ENCODE results near the gene NTM. TPM values are rescaled to one million over a fixed set of nuclear protein-coding genes. Genes with fewer than 3 reads are reported as not detected.

NTM gene
- polyA plus RNA-seq, 1 donor (not counting 4 experiments of a cell fraction or from before 2014, with no cell fraction given): 47.9 TPM

- peaks cover 4% of the 10 kb centered on the region for H3K27me3 ChIP-seq (ENCODE audit: control insufficient read depth, extremely low read depth, insufficient read depth, low read length)
- H3K4me1 ChIP-seq (ENCODE audit: control insufficient read depth, extremely low read depth, insufficient read depth, low read length): peaks cover 3% of the 10 kb centered on the region
- no peak for DNase-seq (ENCODE audit: low read depth, low spot score)
- no peak overlapping the region for H2AFZ ChIP-seq (ENCODE audit: control insufficient read depth, low read length)
- H3K9me1 ChIP-seq (ENCODE audit: control insufficient read depth, extremely low read depth, insufficient read depth, low read length): no peaks in the 10 kb centered on the region
- no peaks in the 10 kb centered on the region for H3K36me3 ChIP-seq (ENCODE audit: control insufficient read depth in 2 of 2, extremely low read depth in 1 of 2, insufficient read depth in 2 of 2, low read length in 2 of 2)
- H3K27ac ChIP-seq (ENCODE audit: control insufficient read depth, insufficient read depth, low read length): no peak overlapping the region
- no peaks in the 10 kb centered on the region for H3K79me2 ChIP-seq (ENCODE audit: control insufficient read depth, insufficient read depth, low read length)
- TF ChIP-seq EZH2 (IDR thresholded peaks at IDR 0.05; ENCODE audit: low read length): no peak
- no peak for TF ChIP-seq CTCF (optimal IDR thresholded peaks at IDR 0.05 in 1 of 3, IDR thresholded peaks at IDR 0.05 in 1 of 3, conservative IDR thresholded peaks at IDR 0.05 in 1 of 3; ENCODE audit: extremely low read depth in 1 of 3, insufficient read depth in 2 of 3, low read length in 3 of 3)
- FAIRE-seq: no peak
- H3K4me2 ChIP-seq (ENCODE audit: control insufficient read depth, extremely low read depth, insufficient read depth, low read depth, low read length): no peak overlapping the region
- no peak overlapping the region for H3K9ac ChIP-seq (ENCODE audit: control insufficient read depth, extremely low read depth, insufficient read depth, low read length)
- H3K9me3 ChIP-seq (ENCODE audit: control insufficient read depth, low read depth, low read length): no peaks in the 10 kb centered on the region
- H4K20me1 ChIP-seq (ENCODE audit: control insufficient read depth, extremely low read depth, insufficient read depth, low read length): no peaks in the 10 kb centered on the region
- dilution Hi-C loops (cut with MboI; ENCODE audit: extremely low pct_ligation_motif_present, low sequenced_read_pairs): no loop called here
- H3K4me3 ChIP-seq (ENCODE audit: control insufficient read depth in 2 of 3, extremely low read depth in 1 of 3, insufficient read depth in 2 of 3, low read depth in 1 of 3, low read length in 3 of 3): no peak overlapping the region
Measured at GRCh38 chr11:131690362-131690761, 319.9 kb downstream of the NTM start.

GRCh38 chr11:131690776-131691175 lies 320.4 kb downstream of the NTM start:
- dilution Hi-C loops (cut with MboI; ENCODE audit: extremely low pct_ligation_motif_present, low sequenced_read_pairs): no loop called here

More at GRCh38 chr11:131690776-131691175, 320.4 kb downstream of the NTM start:
- H3K27ac ChIP-seq (ENCODE audit: control insufficient read depth, insufficient read depth, low read length): no peak overlapping the region
- H3K27me3 ChIP-seq (ENCODE audit: control insufficient read depth, extremely low read depth, insufficient read depth, low read length): peaks cover 9% of the 10 kb centered on the region
- no peaks in the 10 kb centered on the region for H3K36me3 ChIP-seq (ENCODE audit: control insufficient read depth in 2 of 2, extremely low read depth in 1 of 2, insufficient read depth in 2 of 2, low read length in 2 of 2)
- no peak overlapping the region for H3K9ac ChIP-seq (ENCODE audit: control insufficient read depth, extremely low read depth, insufficient read depth, low read length)
- no peak for FAIRE-seq
- H3K9me1 ChIP-seq (ENCODE audit: control insufficient read depth, extremely low read depth, insufficient read depth, low read length): no peaks in the 10 kb centered on the region
- H3K4me1 ChIP-seq (ENCODE audit: control insufficient read depth, extremely low read depth, insufficient read depth, low read length): peaks cover 3% of the 10 kb centered on the region
- no peak overlapping the region for H3K4me2 ChIP-seq (ENCODE audit: control insufficient read depth, extremely low read depth, insufficient read depth, low read depth, low read length)
- no peaks in the 10 kb centered on the region for H4K20me1 ChIP-seq (ENCODE audit: control insufficient read depth, extremely low read depth, insufficient read depth, low read length)
- H3K9me3 ChIP-seq (ENCODE audit: control insufficient read depth, low read depth, low read length): no peaks in the 10 kb centered on the region
- no peak overlapping the region for H3K4me3 ChIP-seq (ENCODE audit: control insufficient read depth in 2 of 3, extremely low read depth in 1 of 3, insufficient read depth in 2 of 3, low read depth in 1 of 3, low read length in 3 of 3)
- H3K79me2 ChIP-seq (ENCODE audit: control insufficient read depth, insufficient read depth, low read length): no peaks in the 10 kb centered on the region
- DNase-seq (ENCODE audit: low read depth, low spot score): no peak
- H2AFZ ChIP-seq (ENCODE audit: control insufficient read depth, low read length): no peak overlapping the region
- TF ChIP-seq CTCF (optimal IDR thresholded peaks at IDR 0.05 in 1 of 3, IDR thresholded peaks at IDR 0.05 in 1 of 3, conservative IDR thresholded peaks at IDR 0.05 in 1 of 3; ENCODE audit: extremely low read depth in 1 of 3, insufficient read depth in 2 of 3, low read length in 3 of 3) (no peak), EZH2 (IDR thresholded peaks at IDR 0.05; ENCODE audit: low read length) (no peak)
